H1 (cell line): ENCODE data around the gene ZNF346. TPM values are rescaled to one million over a fixed set of nuclear protein-coding genes. Genes with fewer than 3 reads are reported as not detected.

Experiments
- CTCF ChIA-PET: fragments of 300-600 bp; sonication (Branson Sonifier 250); formaldehyde crosslinking; loops from one replicate; lab custom pipeline; 2021; ENCODE audit not compliant: partially characterized antibody; lab: Charles Lee
- POLR2A ChIA-PET: fragments of 300-600 bp; sonication (Branson Sonifier 250); formaldehyde crosslinking; loops from one replicate; lab custom pipeline; 2021; ENCODE audit warnings: inconsistent platforms; ENCODE audit not compliant: partially characterized antibody; lab: Charles Lee
- DNase-seq, 2 experiments: peaks; one replicate each; pipeline versions ENCODE4 v3.0.0 to v3.0.0-alpha.2; 2010 to 2022; ENCODE audit warnings: low spot score in 2 of 2, low read depth in 1 of 2, mixed read lengths in 1 of 2
- FAIRE-seq: peaks from 2 replicates; lab custom pipeline; 2011; peaks lifted over from hg19 to GRCh38; lab: Jason Lieb, UNC
- H2AFZ ChIP-seq: 2 replicates; pipeline ENCODE4 v1.8.1; 2012; ENCODE audit warnings: low read length, inconsistent platforms
- H2AK5ac ChIP-seq: 2 replicates; pipeline ENCODE4 v1.6.1; 2013; ENCODE audit warnings: low read depth, low read length
- H2BK120ac ChIP-seq: replicated peaks from 2 replicates; pipeline ENCODE3; 2013; ENCODE audit warnings: low read depth, low read length, inconsistent platforms
- H2BK12ac ChIP-seq: 2 replicates; pipeline ENCODE4 v1.6.1; 2013; ENCODE audit warnings: low read depth, low read length
- H2BK15ac ChIP-seq: 2 replicates; pipeline ENCODE4 v1.6.1; 2013; ENCODE audit warnings: low read length
- H2BK20ac ChIP-seq: 2 replicates; pipeline ENCODE4 v1.6.1; 2013; ENCODE audit warnings: low read length
- H2BK5ac ChIP-seq: 2 replicates; pipeline ENCODE4 v1.6.1; 2013; ENCODE audit warnings: low read depth, low read length
- H3K14ac ChIP-seq: 2 replicates; pipeline ENCODE4 v1.6.1; 2013; ENCODE audit warnings: inconsistent platforms; ENCODE audit not compliant: insufficient read length
- H3K18ac ChIP-seq: 2 replicates; pipeline ENCODE4 v1.6.1; 2013; ENCODE audit warnings: low read length; ENCODE audit errors: extremely low read depth
- H3K23ac ChIP-seq: 2 replicates; pipeline ENCODE4 v1.6.1; 2013; ENCODE audit warnings: inconsistent platforms; ENCODE audit not compliant: insufficient read length
- H3K23me2 ChIP-seq: 2 replicates; pipeline ENCODE4 v1.6.1; 2013; ENCODE audit warnings: low read depth, low read length
- H3K27ac ChIP-seq: 2 replicates; pipeline ENCODE4 v1.6.1; 2011; ENCODE audit warnings: low read depth, low read length, inconsistent platforms
- H3K27me3 ChIP-seq, 4 experiments: replicated peaks in 1 of 4; 1 replicate in 1 of 4; 2 replicates in 3 of 4; pipeline versions ENCODE4 v1.6.1 to v1.8.1; 2011 to 2013; ENCODE audit warnings: low read length in 3 of 4, mild to moderate bottlenecking in 3 of 4, inconsistent platforms in 2 of 4, mixed read lengths in 2 of 4, moderate library complexity in 1 of 4; ENCODE audit not compliant: control insufficient read depth in 3 of 4, insufficient read depth in 3 of 4; ENCODE audit errors: extremely low read depth in 1 of 4
- H3K36me3 ChIP-seq, 4 experiments: 2 replicates each; pipeline versions ENCODE4 v1.6.1 to v1.8.1; 2011 to 2013; ENCODE audit warnings: mild to moderate bottlenecking in 4 of 4, low read length in 3 of 4, moderate library complexity in 2 of 4, control low read depth in 1 of 4, inconsistent platforms in 1 of 4; ENCODE audit not compliant: insufficient read depth in 4 of 4, control insufficient read depth in 2 of 4
- H3K4ac ChIP-seq: replicated peaks from 2 replicates; pipeline ENCODE3; 2013; ENCODE audit warnings: low read length, low read depth, mixed read lengths, inconsistent platforms; ENCODE audit not compliant: insufficient read length
- H3K4me1 ChIP-seq, 4 experiments: replicated peaks in 1 of 4; 1 replicate in 1 of 4; 2 replicates in 3 of 4; pipeline versions ENCODE4 v1.6.1 to v1.8.1; 2011 to 2013; ENCODE audit warnings: low read length in 3 of 4, inconsistent platforms in 2 of 4, mixed read lengths in 1 of 4; ENCODE audit not compliant: insufficient read depth in 4 of 4, control insufficient read depth in 3 of 4
- H3K4me2 ChIP-seq, 2 experiments: 2 replicates each; pipeline versions ENCODE4 v1.6.1 to v1.8.1; 2011 to 2013; ENCODE audit warnings: low read depth in 2 of 2, low read length in 2 of 2, control low read depth in 1 of 2, inconsistent platforms in 1 of 2, mild to moderate bottlenecking in 1 of 2; ENCODE audit not compliant: insufficient read depth in 1 of 2
- H3K4me3 ChIP-seq, 4 experiments: fragments of 200-600, 300-600 bp in 1 of 4; sonication (generic), shearing (Covaris generic), sonication (Bioruptor Twin) in 1 of 4; 2 replicates each; pipeline versions ENCODE4 v1.5.1 to v1.8.1; 2011 to 2016; ENCODE audit warnings: low read length in 4 of 4, low read depth in 3 of 4, control low read depth in 2 of 4, inconsistent platforms in 2 of 4, mild to moderate bottlenecking in 2 of 4, mixed read lengths in 1 of 4, moderate library complexity in 1 of 4; ENCODE audit not compliant: insufficient read depth in 2 of 4; ENCODE audit errors: extremely low read depth in 1 of 4
- H3K56ac ChIP-seq: replicated peaks from 2 replicates; pipeline ENCODE3; 2013; ENCODE audit warnings: low read depth, mild to moderate bottlenecking, mixed read lengths, low read length, inconsistent platforms; ENCODE audit not compliant: insufficient read length
- H3K79me1 ChIP-seq: 2 replicates; pipeline ENCODE4 v1.6.1; 2013; ENCODE audit warnings: low read depth, low read length, control low read depth
- H3K79me2 ChIP-seq, 2 experiments: 2 replicates each; pipeline versions ENCODE4 v1.6.1 to v1.8.1; 2012 to 2013; ENCODE audit warnings: low read length in 2 of 2, mild to moderate bottlenecking in 2 of 2, inconsistent platforms in 1 of 2; ENCODE audit not compliant: insufficient read depth in 2 of 2, control insufficient read depth in 1 of 2
- H3K9ac ChIP-seq, 4 experiments: replicated peaks in 1 of 4; 1 replicate in 1 of 4; 2 replicates in 3 of 4; pipeline versions ENCODE4 v1.6.1 to v1.8.1; 2011 to 2013; ENCODE audit warnings: low read depth in 3 of 4, low read length in 3 of 4, control low read depth in 2 of 4, mild to moderate bottlenecking in 2 of 4, moderate library complexity in 2 of 4, inconsistent platforms in 1 of 4; ENCODE audit errors: extremely low read depth in 1 of 4
- H3K9me3 ChIP-seq, 2 experiments: 2 replicates each; pipeline versions ENCODE4 v1.6.1 to v1.8.1; 2012 to 2013; ENCODE audit warnings: mild to moderate bottlenecking in 2 of 2, moderate library complexity in 2 of 2, control low read depth in 1 of 2, inconsistent platforms in 1 of 2, low read depth in 1 of 2, low read length in 1 of 2, mixed read lengths in 1 of 2; ENCODE audit not compliant: insufficient read depth in 2 of 2
- H4K20me1 ChIP-seq, 2 experiments: replicated peaks in 1 of 2; 2 replicates each; pipeline versions ENCODE3 to v1.8.1; 2011 to 2013; ENCODE audit warnings: inconsistent platforms in 2 of 2, low read length in 2 of 2, mild to moderate bottlenecking in 1 of 2; ENCODE audit not compliant: insufficient read depth in 2 of 2, control insufficient read depth in 1 of 2
- H4K5ac ChIP-seq: 2 replicates; pipeline ENCODE4 v1.6.1; 2013; ENCODE audit warnings: low read length, low read depth, mixed read lengths, inconsistent platforms; ENCODE audit not compliant: insufficient read length
- H4K8ac ChIP-seq: 2 replicates; pipeline ENCODE4 v1.8.0; 2013; ENCODE audit warnings: mild to moderate bottlenecking, moderate library complexity, low read length, inconsistent platforms; ENCODE audit not compliant: insufficient read depth; ENCODE audit errors: extremely low read depth
- H4K91ac ChIP-seq: replicated peaks from 2 replicates; pipeline ENCODE3; 2013; ENCODE audit warnings: low read length, mixed read lengths, inconsistent platforms; ENCODE audit not compliant: insufficient read length
- BACH1 ChIP-seq: IDR thresholded peaks from 2 replicates; pipeline ENCODE4 v1.6.1; 2012; ENCODE audit warnings: low read length, improper control_type of control experiment
- CHD2 ChIP-seq: IDR thresholded peaks from 2 replicates; pipeline ENCODE4 v1.6.1; 2012; ENCODE audit warnings: low read length, improper control_type of control experiment
- GTF2F1 ChIP-seq: IDR thresholded peaks from 2 replicates; pipeline ENCODE4 v1.6.1; 2012; ENCODE audit warnings: low read depth, low read length, improper control_type of control experiment, borderline replicate concordance
- HDAC2 ChIP-seq, 2 experiments: fragments of 300-600 bp in 1 of 2; sonication (generic) in 1 of 2; IDR thresholded peaks; 2 replicates each; pipeline ENCODE4 v1.6.1; 2011 to 2012; ENCODE audit warnings: low read depth in 2 of 2, low read length in 2 of 2, mild to moderate bottlenecking in 2 of 2, moderate library complexity in 2 of 2, borderline replicate concordance in 1 of 2, inconsistent platforms in 1 of 2
- HDAC6 ChIP-seq: IDR thresholded peaks from one replicate; pipeline ENCODE4 v1.7.1; 2012; ENCODE audit warnings: low read depth, mild to moderate bottlenecking, inconsistent platforms, low read length, moderate library complexity
- RAD21 ChIP-seq, 2 experiments: IDR thresholded peaks in 1 of 2; conservative IDR thresholded peaks in 1 of 2; 2 replicates each; pipeline ENCODE4 v1.6.1; 2011; ENCODE audit warnings: low read depth in 2 of 2, low read length in 2 of 2, improper control_type of control experiment in 1 of 2, inconsistent platforms in 1 of 2, mild to moderate bottlenecking in 1 of 2, moderate library complexity in 1 of 2
- RXRA ChIP-seq: IDR thresholded peaks from 2 replicates; pipeline ENCODE4 v1.6.1; 2011; ENCODE audit warnings: low read depth, mild to moderate bottlenecking, low read length, moderate library complexity; ENCODE audit not compliant: insufficient read depth
- WGBS, 2 experiments: shearing (Covaris generic) in 1 of 2; methylation state at CpG; one replicate each; pipeline versions ENCODE4 v1.1.6 to v1.1.7; 2013 to 2015; ENCODE audit warnings: low lambda C conversion rate in 2 of 2, mixed read lengths in 2 of 2, inconsistent platforms in 1 of 2, low coverage in 1 of 2, missing lambda C conversion rate in 1 of 2; ENCODE audit not compliant: insufficient replicate concordance in 2 of 2, insufficient coverage in 1 of 2, insufficient read length in 1 of 2; ENCODE audit errors: extremely low coverage in 1 of 2, missing lambda C conversion rate in 1 of 2; 5-methylcytosine and 5-hydroxymethylcytosine counted together
- polyA plus RNA-seq, 7 experiments: library from polyadenylated mRNA; depleted of rRNA in 3 of 7; stranded (reverse) in 5 of 7; unstranded in 2 of 7; fragments of >200 nt in 5 of 7; fragments of 200-250 nt in 2 of 7; gene quantifications; 1 replicate in 5 of 7; 2 replicates in 1 of 7; 4 replicates in 1 of 7; pipeline versions ENCODE4 v1.2.1 to v1.2.3, GENCODE V29; 2011 to 2013; ENCODE audit warnings: missing spikeins in 2 of 7, mixed read lengths in 2 of 7
- total RNA-seq: library from RNA; stranded (reverse); fragmentation: NEBNext Ultra II Directional; extraction: Animal tissue kit (Norgen Biotek cat#: 25700); gene quantifications from 2 replicates; pipeline ENCODE4 v1.2.1, GENCODE V29; 2021
- TF ChIP-seq, protein P1 (sequence below): IDR thresholded peaks from 2 replicates; pipeline ENCODE4 v1.6.1; 2011; ENCODE audit warnings: low read depth, mild to moderate bottlenecking, low read length; ENCODE audit not compliant: insufficient read depth

Gene ZNF346
- total and polyA plus RNA-seq, 2 of the 8 experiments (the other 6 are each of a cell fraction or from before 2014, with no cell fraction given) = 19.9 to 20.8 TPM

DNA sequence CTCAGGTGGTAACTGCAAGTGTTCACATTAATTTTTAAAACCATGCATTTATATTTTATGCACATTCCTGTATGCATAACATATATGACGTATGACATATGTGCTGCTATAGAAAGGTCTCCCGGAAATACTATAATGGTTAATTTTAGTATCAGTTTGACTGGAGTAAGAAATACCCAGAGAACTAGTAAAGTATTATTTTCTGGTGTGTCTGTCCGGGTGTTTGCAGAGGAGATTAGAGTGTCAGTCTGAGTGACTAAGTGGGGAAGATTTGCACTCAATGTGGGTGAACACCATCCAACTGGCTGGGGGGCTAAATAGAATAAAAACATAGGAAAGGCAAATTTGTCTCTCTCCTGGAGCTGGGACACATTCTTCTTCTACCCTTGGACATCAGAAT, 42.8 kb upstream of the ZNF346 start:
- no peak overlapping the region for H2AFZ ChIP-seq
- no peak overlapping the region for H2BK15ac ChIP-seq
- H3K14ac ChIP-seq = no peak overlapping the region
- WGBS, 2 experiments = 92% methylated on average over 3 of the region's 3 CpGs; no CpG with 5 or more reads in 1 of the 2 experiments
- H4K20me1 ChIP-seq = peaks cover 0 to 7% of the 10 kb centered on the region in 2 experiments
- peaks cover 3% of the 10 kb centered on the region; the same call in 1 of the 2 replicates for H3K79me1 ChIP-seq
- no peak overlapping the region for H3K27ac ChIP-seq
- H3K27me3 ChIP-seq = no peaks in the 10 kb centered on the region
- peaks cover 7 to 41% (median 25%) of the 10 kb centered on the region in 4 experiments for H3K36me3 ChIP-seq
- no peak for DNase-seq
- H4K8ac ChIP-seq = no peak overlapping the region
- no peak overlapping the region for H4K91ac ChIP-seq
- H3K18ac ChIP-seq = no peak overlapping the region
- no peak overlapping the region for H2BK120ac ChIP-seq
- no peak overlapping the region for H3K9ac ChIP-seq
- H2BK20ac ChIP-seq = no peak overlapping the region
- H2BK12ac ChIP-seq = no peak overlapping the region
- H3K9me3 ChIP-seq = peaks cover 0 to 15% of the 10 kb centered on the region in 2 experiments; a peak in 2 of 4 replicates
- TF ChIP-seq RXRA (no peak), HDAC2 (IDR thresholded peaks at IDR 0.05; ENCODE audit: borderline replicate concordance in 1 of 2, low read depth in 2 of 2, low read length in 2 of 2) (no peak), CHD2 (no peak), RAD21 (IDR thresholded peaks at IDR 0.05 in 1 of 2, conservative IDR thresholded peaks at IDR 0.05 in 1 of 2; ENCODE audit: low read depth in 2 of 2, low read length in 2 of 2) (no peak), BACH1 (no peak), GTF2F1 (no peak), HDAC6 (no peak)
- TF ChIP-seq, protein P1, sequence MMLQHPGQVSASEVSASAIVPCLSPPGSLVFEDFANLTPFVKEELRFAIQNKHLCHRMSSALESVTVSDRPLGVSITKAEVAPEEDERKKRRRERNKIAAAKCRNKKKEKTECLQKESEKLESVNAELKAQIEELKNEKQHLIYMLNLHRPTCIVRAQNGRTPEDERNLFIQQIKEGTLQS = no peak
- TF ChIP-seq, all 59 proteins: peak for 0
- Histone ChIP-seq H3K79me2 (no peaks in the 10 kb centered on the region; a peak in 1 of 4 replicates), H3K4me2 (no peak overlapping the region), H2AK5ac (no peak overlapping the region), H3K4me1 (no peaks in the 10 kb centered on the region), H3K4ac (no peak overlapping the region), H3K56ac (no peak overlapping the region), H3K4me3 (no peak overlapping the region), H4K5ac (no peak overlapping the region), H3K23me2 (no peaks in the 10 kb centered on the region), H3K23ac (no peak overlapping the region), H2BK5ac (no peak overlapping the region)
- FAIRE-seq = no peak
- CTCF ChIA-PET = interaction anchor here (0.6 to 1.1 kb wide), 2 partner anchors 27 to 65 kb away, joined by 3 to 5 read pairs; partner anchors contain the start of gene UIMC1
- POLR2A ChIA-PET = no interaction called here
